ENCODE results near the gene ZNF710. TPM values are rescaled to one million over a fixed set of nuclear protein-coding genes. Genes with fewer than 3 reads are reported as not detected.

Gene ZNF710
- total RNA-seq, 4 donors from 2014 or later: 27.3 to 43.4 (median 35.6) TPM

DNA sequence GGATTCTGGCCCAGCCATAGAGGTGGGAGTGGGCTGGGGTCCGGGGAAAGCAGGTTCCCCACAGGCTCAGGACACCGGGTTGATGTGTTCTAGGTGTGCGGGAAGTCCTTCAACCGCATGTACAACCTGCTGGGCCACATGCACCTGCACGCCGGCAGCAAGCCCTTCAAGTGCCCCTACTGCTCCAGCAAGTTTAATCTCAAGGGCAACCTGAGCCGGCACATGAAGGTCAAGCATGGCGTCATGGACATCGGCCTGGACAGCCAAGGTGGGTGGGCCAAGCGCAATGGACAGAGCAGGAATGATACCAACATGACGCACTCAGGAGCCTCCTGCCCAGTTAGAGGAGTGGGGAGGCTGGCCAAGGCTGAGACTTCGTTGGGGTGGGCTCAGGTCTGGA, 72.9 kb downstream of the ZNF710 start:
- peaks cover 0 to 12% (median 0%) of the 10 kb centered on the region in 4 donors for H3K4me1 ChIP-seq
- no peak for DNase-seq
- intact Hi-C loops (cut with DNase I; ENCODE audit: low total_unique reads): no loop called here
- no peak overlapping the region for H3K4me3 ChIP-seq
- H3K9me3 ChIP-seq: no peaks in the 10 kb centered on the region
- H3K27ac ChIP-seq: no peak overlapping the region
- H3K27me3 ChIP-seq: no peaks in the 10 kb centered on the region
- 91 to 96% methylated on average over 8 to 12 of the region's 12 CpGs for WGBS, 2 donors (ENCODE audit: low coverage in 1 of 2)
- TF ChIP-seq EP300 (IDR thresholded peaks at IDR 0.05; ENCODE audit: low read depth): no peak
- no peak for TF ChIP-seq POLR2AphosphoS5 (IDR thresholded peaks at IDR 0.05)
- TF ChIP-seq POLR2A (IDR thresholded peaks at IDR 0.05): no peak
- TF ChIP-seq, protein P1, sequence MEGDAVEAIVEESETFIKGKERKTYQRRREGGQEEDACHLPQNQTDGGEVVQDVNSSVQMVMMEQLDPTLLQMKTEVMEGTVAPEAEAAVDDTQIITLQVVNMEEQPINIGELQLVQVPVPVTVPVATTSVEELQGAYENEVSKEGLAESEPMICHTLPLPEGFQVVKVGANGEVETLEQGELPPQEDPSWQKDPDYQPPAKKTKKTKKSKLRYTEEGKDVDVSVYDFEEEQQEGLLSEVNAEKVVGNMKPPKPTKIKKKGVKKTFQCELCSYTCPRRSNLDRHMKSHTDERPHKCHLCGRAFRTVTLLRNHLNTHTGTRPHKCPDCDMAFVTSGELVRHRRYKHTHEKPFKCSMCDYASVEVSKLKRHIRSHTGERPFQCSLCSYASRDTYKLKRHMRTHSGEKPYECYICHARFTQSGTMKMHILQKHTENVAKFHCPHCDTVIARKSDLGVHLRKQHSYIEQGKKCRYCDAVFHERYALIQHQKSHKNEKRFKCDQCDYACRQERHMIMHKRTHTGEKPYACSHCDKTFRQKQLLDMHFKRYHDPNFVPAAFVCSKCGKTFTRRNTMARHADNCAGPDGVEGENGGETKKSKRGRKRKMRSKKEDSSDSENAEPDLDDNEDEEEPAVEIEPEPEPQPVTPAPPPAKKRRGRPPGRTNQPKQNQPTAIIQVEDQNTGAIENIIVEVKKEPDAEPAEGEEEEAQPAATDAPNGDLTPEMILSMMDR (IDR thresholded peaks at IDR 0.05): no peak
- H3K36me3 ChIP-seq: no peaks in the 10 kb centered on the region
- in situ Hi-C loops (cut with MboI; ENCODE audit: low pct_ligation_motif_present in 1 of 4, low pct_unique_long_range_greater_than_20kb in 1 of 4, low sequenced_read_pairs in 3 of 4): loop anchor here in 3 of 4 donors (5.0 to 10.0 kb wide), 3 partner anchors 177 to 182 kb away; partner anchors contain the start of gene AP3S2 (in 2 of the 3)

DNA sequence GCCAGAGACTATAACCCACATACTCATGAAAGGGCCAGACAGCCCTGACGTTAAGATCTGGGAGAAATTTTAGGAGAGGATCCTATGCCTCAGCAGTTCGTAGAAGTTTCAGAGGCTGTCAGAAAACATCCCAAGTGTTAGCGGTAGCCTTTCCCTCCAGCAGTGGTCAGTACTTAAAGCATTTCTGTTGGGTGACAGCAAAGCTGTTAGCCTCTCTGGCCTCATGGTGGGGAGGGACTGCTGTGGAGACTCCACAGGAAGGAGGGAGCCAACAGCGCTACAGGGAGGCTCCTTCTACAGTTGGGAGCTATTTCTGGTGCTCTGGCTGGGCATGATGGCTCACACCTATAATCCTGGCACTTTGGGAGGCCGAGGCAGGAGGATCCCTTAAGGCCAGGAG, 73.8 kb downstream of the ZNF710 start:
- no peak for TF ChIP-seq POLR2AphosphoS5 (IDR thresholded peaks at IDR 0.05)
- TF ChIP-seq EP300 (IDR thresholded peaks at IDR 0.05; ENCODE audit: low read depth): no peak
- TF ChIP-seq, protein P1 (IDR thresholded peaks at IDR 0.05): no peak
- no peak for TF ChIP-seq POLR2A (IDR thresholded peaks at IDR 0.05)
- no peaks in the 10 kb centered on the region for H3K9me3 ChIP-seq
- H3K4me3 ChIP-seq: no peak overlapping the region
- peak overlapping the region in 2 of 4 donors; percentile 41 to 53 for H3K27ac ChIP-seq
- no peak for DNase-seq
- in situ Hi-C loops (cut with MboI; ENCODE audit: low pct_ligation_motif_present in 1 of 4, low pct_unique_long_range_greater_than_20kb in 1 of 4, low sequenced_read_pairs in 3 of 4): loop anchor here (5.0 to 25.0 kb wide), 5 partner anchors 178 to 338 kb away; partner anchors contain the start of genes AP3S2 (in 2 of the 4) and MESP1 (in 2 of the 4)
- no peaks in the 10 kb centered on the region for H3K27me3 ChIP-seq
- H3K4me1 ChIP-seq: peaks cover 0 to 12% (median 0%) of the 10 kb centered on the region in 4 donors
- intact Hi-C loops (cut with DNase I; ENCODE audit: low total_unique reads): loop anchor here (5.0 kb wide), 1 partner anchor 707 kb away; no protein-coding TSS in a partner anchor
- 81 to 91% methylated on average over 4 to 5 of the region's 5 CpGs for WGBS, 2 donors (ENCODE audit: low coverage in 1 of 2)
- no peaks in the 10 kb centered on the region for H3K36me3 ChIP-seq

DNA sequence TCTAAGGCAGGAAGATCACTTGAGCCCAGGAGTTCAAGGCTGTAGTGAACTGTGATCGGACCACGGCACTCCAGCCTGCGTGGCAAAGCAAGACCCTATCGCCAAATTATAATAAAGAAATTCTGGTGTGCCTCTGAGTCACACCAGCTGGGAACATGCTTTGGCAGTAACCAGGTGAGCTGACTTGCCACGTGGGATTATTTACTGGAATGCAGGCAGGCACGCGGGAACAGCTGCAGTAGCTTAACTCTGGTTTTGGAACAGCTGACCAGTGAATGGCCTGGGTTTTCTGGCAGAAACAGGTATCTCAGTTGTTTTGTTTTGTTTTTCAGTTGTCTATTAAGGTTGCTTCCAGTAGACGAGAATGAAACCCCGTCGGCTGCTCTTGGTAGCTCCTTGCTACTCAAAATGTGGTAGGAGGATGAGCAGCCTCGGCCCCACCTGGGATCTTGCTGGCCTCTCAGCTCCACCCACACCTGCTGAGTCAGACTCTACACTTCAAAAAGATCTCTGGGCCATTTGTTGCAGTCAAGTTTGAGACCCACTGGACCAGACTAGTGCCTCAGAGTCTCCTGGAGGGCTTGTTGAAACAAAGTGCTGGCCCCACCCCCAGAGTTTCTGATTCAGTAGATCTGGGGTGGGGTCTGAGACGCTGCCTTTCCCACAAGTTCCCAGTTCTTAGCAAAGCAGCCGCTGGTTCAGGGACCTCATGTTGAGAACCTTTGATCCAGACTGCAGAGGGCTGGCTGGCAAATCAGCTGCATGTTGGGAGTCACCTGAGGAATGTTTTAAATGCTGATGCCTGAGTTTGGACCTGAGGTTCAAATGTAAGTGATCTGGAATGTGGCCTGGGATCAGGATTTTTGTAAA, 74.5 kb downstream of the ZNF710 start:
- peak overlapping the region in 2 of 4 donors; percentile 41 to 53 for H3K27ac ChIP-seq
- in situ Hi-C loops (cut with MboI; ENCODE audit: low pct_ligation_motif_present in 1 of 4, low pct_unique_long_range_greater_than_20kb in 1 of 4, low sequenced_read_pairs in 3 of 4) (loop anchor here in 3 of 4 donors (10.0 to 25.0 kb wide), 3 partner anchors 181 to 338 kb away; partner anchors contain the start of genes MESP1 (in 2 of the 3) and AP3S2 (in 1 of the 3)), intact Hi-C loops (cut with DNase I; ENCODE audit: low total_unique reads) (loop anchor here (5.0 kb wide), 1 partner anchor 707 kb away; no protein-coding TSS in a partner anchor)
- peaks cover 0 to 11% (median 0%) of the 10 kb centered on the region in 4 donors for H3K4me1 ChIP-seq
- H3K27me3 ChIP-seq: no peaks in the 10 kb centered on the region
- no peaks in the 10 kb centered on the region for H3K36me3 ChIP-seq
- no peak for TF ChIP-seq EP300 (IDR thresholded peaks at IDR 0.05; ENCODE audit: low read depth)
- TF ChIP-seq, protein P1 (IDR thresholded peaks at IDR 0.05): no peak
- TF ChIP-seq POLR2AphosphoS5 (IDR thresholded peaks at IDR 0.05): no peak
- TF ChIP-seq POLR2A (IDR thresholded peaks at IDR 0.05): no peak
- H3K9me3 ChIP-seq: no peaks in the 10 kb centered on the region
- WGBS, 2 donors (ENCODE audit: low coverage in 1 of 2): 67 to 90% methylated on average over 4 to 13 of the region's 13 CpGs
- peak; percentile 50 for DNase-seq
- no peak overlapping the region for H3K4me3 ChIP-seq

DNA sequence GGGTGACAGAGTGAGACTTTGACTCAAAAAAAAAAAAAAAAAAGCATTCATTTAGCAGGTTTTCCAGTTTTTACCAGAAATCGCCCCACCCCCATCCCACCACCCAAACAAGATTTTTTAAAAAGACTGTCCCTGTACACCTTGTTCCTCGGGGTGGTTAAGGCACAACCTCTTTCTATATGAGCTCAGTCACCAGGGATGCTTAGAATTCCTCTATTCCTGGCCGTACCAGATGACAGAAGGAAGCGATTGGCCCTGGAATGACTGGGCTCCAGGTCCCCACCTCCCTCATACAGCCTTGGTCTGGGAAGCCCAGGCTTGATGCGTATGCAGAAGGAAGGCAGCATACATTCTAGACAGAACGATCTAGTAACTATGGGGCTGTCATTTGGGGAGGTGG, 75.6 kb downstream of the ZNF710 start:
- intact Hi-C loops (cut with DNase I; ENCODE audit: low total_unique reads) (loop anchor here (5.0 kb wide), 1 partner anchor 706 kb away; no protein-coding TSS in a partner anchor), in situ Hi-C loops (cut with MboI; ENCODE audit: low pct_ligation_motif_present in 1 of 4, low pct_unique_long_range_greater_than_20kb in 1 of 4, low sequenced_read_pairs in 3 of 4) (loop anchor here in 3 of 4 donors (10.0 to 25.0 kb wide), 3 partner anchors 182 to 339 kb away; partner anchors contain the start of genes MESP1 (in 2 of the 3) and AP3S2 (in 1 of the 3))
- Histone ChIP-seq H3K9me3 (no peaks in the 10 kb centered on the region), H3K4me1 (peaks cover 0 to under 1% (median 0%) of the 10 kb centered on the region in 4 donors), H3K27me3 (no peaks in the 10 kb centered on the region), H3K4me3 (no peak overlapping the region), H3K27ac (no peak overlapping the region), H3K36me3 (no peaks in the 10 kb centered on the region)
- DNase-seq: no peak
- TF ChIP-seq, protein P1 (IDR thresholded peaks at IDR 0.05): no peak
- TF ChIP-seq POLR2A (IDR thresholded peaks at IDR 0.05) (no peak), EP300 (IDR thresholded peaks at IDR 0.05; ENCODE audit: low read depth) (no peak), POLR2AphosphoS5 (IDR thresholded peaks at IDR 0.05) (no peak)
- 91% methylated on average over 6 of the region's 6 CpGs; no CpG with 5 or more reads in 1 of the 2 donors for WGBS, 2 donors (ENCODE audit: low coverage in 1 of 2)
